A549 (cell line): ENCODE data around the gene PRXL2A. TPM values are rescaled to one million over a fixed set of nuclear protein-coding genes. Genes with fewer than 3 reads are reported as not detected.
A peak's percentile ranks its signal among the peaks of the same experiment; 100 is the strongest.

Source experiments
- ATAC-seq, 2 experiments: fragments of 200-7000 bp in 1 of 2; fragments of >200 bp in 1 of 2; cut with Nextera tagmentation in 1 of 2; cut with Tn5 transposase in 1 of 2; 3 replicates each; pipeline versions ENCODE4 v1.8.0 to v1.9.1; 2018 to 2020; ENCODE audit warnings: mild to moderate bottlenecking in 1 of 2, moderate library complexity in 1 of 2
- CTCF ChIA-PET: fragments of 300-600 bp; sonication (Branson Sonifier 250); formaldehyde crosslinking; extraction: SDS; loops from one replicate; lab custom pipeline; 2021; ENCODE audit warnings: antibody characterized with exemption, inconsistent platforms; lab: Yijun Ruan, JAX
- POLR2A ChIA-PET: fragments of 350-600 bp; formaldehyde crosslinking; extraction: SDS; loops from one replicate; lab custom pipeline; 2021; ENCODE audit warnings: antibody characterized with exemption, inconsistent platforms; lab: Yijun Ruan, JAX
- DNase-seq, 2 experiments: peaks; one replicate each; pipeline versions ENCODE4 v3.0.0 to v3.0.0-alpha.2; 2011 to 2016; ENCODE audit warnings: low read depth in 1 of 2, low spot score in 1 of 2
- FAIRE-seq: peaks from 2 replicates; lab custom pipeline; 2011; peaks lifted over from hg19 to GRCh38; lab: Jason Lieb, UNC
- H3K27ac ChIP-seq, 2 experiments: fragments of >200 bp; sonication (Bioruptor Twin); formaldehyde crosslinking; 3 replicates each; pipeline ENCODE4 v1.5.1; 2016 to 2017
- H3K4me1 ChIP-seq: fragments of >200 bp; sonication (Bioruptor Twin); formaldehyde crosslinking; 3 replicates; pipeline ENCODE4 v1.6.1; 2016
- H3K4me2 ChIP-seq: fragments of >200 bp; sonication (Bioruptor Twin); formaldehyde crosslinking; 3 replicates; pipeline ENCODE4 v1.6.1; 2016
- H3K4me3 ChIP-seq: fragments of >200 bp; sonication (Bioruptor Twin); formaldehyde crosslinking; 3 replicates; pipeline ENCODE4 v1.5.1; 2016
- H3K9me3 ChIP-seq: fragments of >200 bp; sonication (Bioruptor Twin); formaldehyde crosslinking; 3 replicates; pipeline ENCODE4 v1.6.1; 2016
- BHLHE40 ChIP-seq: IDR thresholded peaks from 2 replicates; pipeline ENCODE4 v1.6.1; 2012; ENCODE audit warnings: low read depth, low read length, inconsistent platforms
- CTCF ChIP-seq: fragments of >200 bp; sonication (Bioruptor Twin); formaldehyde crosslinking; IDR thresholded peaks from 3 replicates; pipeline ENCODE4 v1.5.1; 2016
- E2F6 ChIP-seq: IDR thresholded peaks from 2 replicates; pipeline ENCODE4 v1.6.1; 2012; ENCODE audit warnings: low read depth, borderline replicate concordance
- EP300 ChIP-seq, 2 experiments: fragments of >200 bp; sonication (Bioruptor Twin); formaldehyde crosslinking; IDR thresholded peaks; 2 replicates in 1 of 2; 3 replicates in 1 of 2; pipeline ENCODE4 v1.6.1; 2016 to 2017
- HDAC2 ChIP-seq: fragments of 200-600 bp; sonication (generic); IDR thresholded peaks from 2 replicates; pipeline ENCODE4 v1.6.1; 2016
- HEYL ChIP-seq: fragments of 250-450 bp; sonication (Bioruptor Pico); IDR thresholded peaks from 2 replicates; pipeline ENCODE4 v1.8.0; 2021; ENCODE audit warnings: mild to moderate bottlenecking, moderate library complexity
- HOXA7 ChIP-seq: fragments of 250-450 bp; sonication (Bioruptor Pico); IDR thresholded peaks from 2 replicates; pipeline ENCODE4 v1.5.0; 2020; ENCODE audit warnings: mild to moderate bottlenecking, moderate library complexity
- JUN ChIP-seq, 2 experiments: fragments of >200 bp; sonication (Bioruptor Twin); formaldehyde crosslinking; IDR thresholded peaks; 2 replicates in 1 of 2; 3 replicates in 1 of 2; pipeline ENCODE4 v1.6.1; 2016 to 2017
- KDM1A ChIP-seq: fragments of 200-600 bp; sonication (generic); IDR thresholded peaks from 2 replicates; pipeline ENCODE4 v1.6.1; 2016; ENCODE audit warnings: low read depth, mild to moderate bottlenecking
- KDM5A ChIP-seq: fragments of 200-600 bp; sonication (generic); IDR thresholded peaks from 2 replicates; pipeline ENCODE4 v1.6.1; 2016; ENCODE audit warnings: antibody characterized with exemption, mild to moderate bottlenecking
- NR3C1 ChIP-seq: fragments of >200 bp; sonication (Bioruptor Twin); formaldehyde crosslinking; IDR thresholded peaks from 3 replicates; pipeline ENCODE4 v1.6.1; 2017
- RAD21 ChIP-seq, 2 experiments: fragments of >200 bp in 1 of 2; sonication (Bioruptor Twin) in 1 of 2; formaldehyde crosslinking in 1 of 2; IDR thresholded peaks in 1 of 2; conservative IDR thresholded peaks in 1 of 2; 2 replicates in 1 of 2; 3 replicates in 1 of 2; pipeline ENCODE4 v1.6.1; 2012 to 2018; ENCODE audit warnings: inconsistent platforms in 1 of 2
- RARB ChIP-seq: fragments of 250-450 bp; sonication (Bioruptor Pico); IDR thresholded peaks from 2 replicates; pipeline ENCODE4 v1.8.0; 2021; ENCODE audit warnings: mild to moderate bottlenecking, moderate library complexity
- ZC3H11A ChIP-seq: fragments of 450-650 bp; IDR thresholded peaks from 2 replicates; pipeline ENCODE4 v1.6.1; 2014; ENCODE audit warnings: antibody characterized with exemption, mild to moderate bottlenecking
- WGBS: methylation state at CpG from one replicate; pipeline ENCODE4 v1.1.6; 2017; ENCODE audit errors: missing lambda C conversion rate; 5-methylcytosine and 5-hydroxymethylcytosine counted together
- polyA plus RNA-seq, 4 experiments: library from polyadenylated mRNA; depleted of rRNA in 3 of 4; stranded (reverse); fragments of >200 nt; fragmentation: RNase III in 1 of 4; extraction: RNeasy Plus Mini Kit Qiagen cat#74134 plus additional on column Dnase treatment in 1 of 4; gene quantifications; 2 replicates in 3 of 4; 3 replicates in 1 of 4; pipeline ENCODE4 v1.2.3, GENCODE V29; 2011 to 2017
- TF ChIP-seq, protein P1 (sequence below): fragments of 250-450 bp; sonication (Bioruptor Pico); IDR thresholded peaks from 2 replicates; pipeline ENCODE4 v1.5.0; 2020; ENCODE audit warnings: low read depth, mild to moderate bottlenecking, moderate library complexity
- TF ChIP-seq, protein P2 (sequence below): fragments of 150-350 bp; IDR thresholded peaks from 2 replicates; pipeline ENCODE4 v1.6.1; 2014; ENCODE audit warnings: low read depth, mild to moderate bottlenecking, low read length
- TF ChIP-seq, protein P3 (sequence below): fragments of 450-650 bp; IDR thresholded peaks from 2 replicates; pipeline ENCODE4 v1.6.1; 2014; ENCODE audit warnings: antibody characterized with exemption
- TF ChIP-seq, protein P4 (sequence below): fragments of 250-450 bp; sonication (Bioruptor Pico); IDR thresholded peaks from 2 replicates; pipeline ENCODE4 v1.5.0; 2021; ENCODE audit warnings: mild to moderate bottlenecking, moderate library complexity, borderline replicate concordance

The PRXL2A gene
- polyA plus RNA-seq, 2 of the 4 experiments (the other 2 are of a cell fraction), result 55.0 to 59.3 TPM

DNA sequence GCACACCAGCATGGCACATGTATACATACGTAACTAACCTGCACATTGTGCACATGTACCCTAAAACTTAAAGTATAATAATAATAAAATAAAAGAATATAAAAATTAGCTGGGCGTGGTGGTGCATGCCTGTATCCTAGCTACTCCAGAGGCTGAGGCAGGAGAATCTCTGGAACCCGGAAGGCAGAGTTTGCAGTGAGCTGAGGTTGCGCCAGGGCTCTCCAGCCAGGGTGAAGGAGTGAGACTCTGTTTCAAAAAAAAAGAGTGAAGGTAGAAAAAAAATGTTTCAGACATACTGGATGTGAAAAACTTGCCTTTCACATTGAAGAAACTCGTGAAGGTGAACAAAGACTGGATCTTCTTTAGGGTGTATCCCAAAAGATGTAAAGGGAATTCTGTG is 72.5 kb downstream of the PRXL2A start:
- WGBS, result 87% methylated on average over 5 of the region's 5 CpGs
- no peak for ATAC-seq
- Histone ChIP-seq H3K27ac (peak overlapping the region in 1 of 2 experiments; percentile 19; a peak in 1 of 6 replicates), H3K4me2 (no peak overlapping the region), H3K9me3 (peaks cover 7% of the 10 kb centered on the region; the same call in 1 of the 3 replicates), H3K4me3 (no peak overlapping the region), H3K4me1 (peaks cover 56% of the 10 kb centered on the region)
- TF ChIP-seq, protein P1, sequence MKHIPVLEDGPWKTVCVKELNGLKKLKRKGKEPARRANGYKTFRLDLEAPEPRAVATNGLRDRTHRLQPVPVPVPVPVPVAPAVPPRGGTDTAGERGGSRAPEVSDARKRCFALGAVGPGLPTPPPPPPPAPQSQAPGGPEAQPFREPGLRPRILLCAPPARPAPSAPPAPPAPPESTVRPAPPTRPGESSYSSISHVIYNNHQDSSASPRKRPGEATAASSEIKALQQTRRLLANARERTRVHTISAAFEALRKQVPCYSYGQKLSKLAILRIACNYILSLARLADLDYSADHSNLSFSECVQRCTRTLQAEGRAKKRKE (CRISPR knock-in tag), result no peak
- FAIRE-seq, result no peak
- no peak for DNase-seq
- POLR2A ChIA-PET, result no interaction called here
- CTCF ChIA-PET, result interaction anchor here (0.8 to 1.3 kb wide), 3 partner anchors 17 to 37 kb away, joined by 3 to 6 read pairs (median 3); no protein-coding TSS in a partner anchor

DNA sequence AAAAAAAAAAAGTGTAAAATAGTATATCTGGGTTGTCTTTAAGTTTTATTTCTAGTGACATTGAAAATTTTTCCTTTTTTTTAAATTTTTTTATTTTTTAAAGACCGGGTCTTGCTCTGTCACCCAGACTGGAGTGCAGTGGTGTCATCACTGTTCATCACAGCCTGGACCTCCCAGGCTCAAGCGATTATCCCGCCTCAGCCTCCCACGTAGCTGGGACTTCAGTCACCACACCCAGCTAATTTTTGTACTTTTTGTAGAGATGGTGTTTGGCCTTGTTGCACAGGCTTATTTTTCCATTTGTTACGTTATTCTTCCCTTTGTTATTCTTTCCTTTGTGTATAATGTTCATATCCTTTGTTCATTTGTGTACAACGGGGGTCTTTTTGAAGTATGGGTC is 75.9 kb downstream of the PRXL2A start:
- H3K4me3 ChIP-seq, result no peak overlapping the region
- peak overlapping the region; percentile 29 for H3K4me2 ChIP-seq
- H3K9me3 ChIP-seq, result no peaks in the 10 kb centered on the region
- CTCF ChIA-PET, result interaction anchor here (1.5 to 4.5 kb wide), 4 partner anchors 12 to 40 kb away, joined by 3 to 27 read pairs (median 12); no protein-coding TSS in a partner anchor
- DNase-seq, result no peak
- no peak for TF ChIP-seq RAD21 (conservative IDR thresholded peaks at IDR 0.05 in 1 of 2, IDR thresholded peaks at IDR 0.05 in 1 of 2)
- no peak for TF ChIP-seq JUN (IDR thresholded peaks at IDR 0.05)
- TF ChIP-seq, protein P1 (CRISPR knock-in tag), result no peak
- H3K27ac ChIP-seq, result peak overlapping the region; percentile 31 to 90; a peak in 4 of 6 replicates
- 84% methylated on average over 6 of the region's 6 CpGs for WGBS
- no peak for ATAC-seq
- POLR2A ChIA-PET, result interaction anchor here (0.6 to 0.7 kb wide), 2 partner anchors 85 to 160 kb away, joined by 3 to 8 read pairs; no protein-coding TSS in a partner anchor
- no peak for FAIRE-seq
- peaks cover 63% of the 10 kb centered on the region for H3K4me1 ChIP-seq

DNA sequence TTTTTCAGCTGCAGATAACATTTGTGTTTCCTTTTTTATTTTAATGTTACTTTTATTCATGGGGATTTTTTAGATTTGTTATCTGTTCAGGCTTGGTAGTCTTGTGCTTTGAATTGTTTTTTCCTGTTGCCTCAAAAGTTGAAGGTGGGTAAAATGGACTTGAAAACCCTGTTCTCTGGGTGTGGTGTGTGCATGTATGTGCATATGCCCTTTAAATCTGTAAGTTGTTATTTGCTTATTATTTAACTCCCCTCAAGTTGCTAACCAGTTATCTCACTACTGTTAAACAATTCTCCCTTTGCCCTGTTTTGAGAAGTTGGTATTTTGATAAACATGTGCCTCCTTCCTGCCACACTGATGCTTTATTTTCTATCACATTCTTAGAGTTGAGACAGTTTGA is 76.3 kb downstream of the PRXL2A start:
- POLR2A ChIA-PET, result no interaction called here
- no peak for ATAC-seq
- DNase-seq, result no peak
- no peak for FAIRE-seq
- Histone ChIP-seq H3K4me1 (peaks cover 67% of the 10 kb centered on the region), H3K4me2 (peak overlapping the region; percentile 29), H3K4me3 (no peak overlapping the region), H3K9me3 (no peaks in the 10 kb centered on the region), H3K27ac (peak overlapping the region; percentile 31 to 90; a peak in 5 of 6 replicates)
- TF ChIP-seq BHLHE40 (no peak), EP300 (IDR thresholded peaks at IDR 0.05) (no peak), HEYL (CRISPR knock-in tag) (no peak)
- CTCF ChIA-PET, result interaction anchor here (1.5 to 4.5 kb wide), 4 partner anchors 12 to 40 kb away, joined by 3 to 27 read pairs (median 12); no protein-coding TSS in a partner anchor

DNA sequence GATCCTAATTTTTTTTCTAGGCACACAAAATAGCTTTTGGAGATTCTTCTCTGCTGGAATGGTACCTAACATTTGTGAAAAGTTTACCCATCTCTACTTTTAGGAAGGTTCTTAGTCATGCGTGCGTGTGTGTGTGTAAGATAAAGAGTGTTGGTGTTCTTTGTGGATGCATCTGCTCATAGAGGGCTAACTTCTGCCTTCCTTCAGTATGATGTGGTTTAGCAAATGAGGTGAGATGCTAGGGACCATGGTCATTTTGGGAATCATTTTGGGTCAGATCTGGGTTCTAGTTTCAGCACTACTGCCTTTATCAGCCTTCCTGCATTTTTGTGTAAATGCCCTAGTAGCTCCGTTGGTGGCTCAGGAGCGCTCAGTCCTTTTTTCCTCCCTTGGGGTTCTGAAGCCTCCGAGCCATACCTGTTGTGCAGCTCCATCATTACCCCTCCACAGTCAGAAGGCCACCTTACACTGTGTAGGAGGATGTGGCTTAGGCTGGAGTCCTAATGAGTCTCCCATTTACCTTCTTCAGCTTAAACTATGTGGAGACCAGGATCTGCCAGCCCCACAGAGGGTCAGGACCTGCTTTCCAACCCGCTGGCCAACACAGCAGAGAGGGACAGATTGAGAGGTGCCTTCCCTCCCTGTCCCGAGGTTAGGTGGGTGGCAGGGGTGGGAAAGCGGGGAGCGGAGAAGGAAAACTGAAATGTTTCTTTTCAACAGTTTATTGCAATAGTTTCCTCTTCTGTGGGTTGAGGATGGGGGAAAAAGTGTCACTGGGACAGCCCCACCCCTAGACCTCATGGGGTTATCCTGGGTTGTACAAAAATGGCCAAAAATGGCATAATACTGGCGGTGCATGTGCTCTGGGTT is 77.0 kb downstream of the PRXL2A start:
- Histone ChIP-seq H3K9me3 (no peaks in the 10 kb centered on the region), H3K27ac (peak overlapping the region; percentile 50 to 90; a peak in 5 of 6 replicates), H3K4me3 (no peak overlapping the region), H3K4me2 (peak overlapping the region; percentile 29), H3K4me1 (peaks cover 73% of the 10 kb centered on the region)
- ATAC-seq (no peak), DNase-seq (no peak), FAIRE-seq (no peak)
- CTCF ChIA-PET, result interaction anchor here (1.5 to 4.5 kb wide), 4 partner anchors 13 to 41 kb away, joined by 3 to 27 read pairs (median 12); no protein-coding TSS in a partner anchor
- 96% methylated on average over 10 of the region's 10 CpGs for WGBS
- POLR2A ChIA-PET, result no interaction called here
- TF ChIP-seq HOXA7 (CRISPR knock-in tag) (no peak), E2F6 (no peak), NR3C1 (no peak), ZC3H11A (no peak), RARB (no peak), HDAC2 (no peak), JUN (IDR thresholded peaks at IDR 0.05) (no peak), KDM1A (no peak), CTCF (no peak), KDM5A (no peak)
- TF ChIP-seq, protein P2, sequence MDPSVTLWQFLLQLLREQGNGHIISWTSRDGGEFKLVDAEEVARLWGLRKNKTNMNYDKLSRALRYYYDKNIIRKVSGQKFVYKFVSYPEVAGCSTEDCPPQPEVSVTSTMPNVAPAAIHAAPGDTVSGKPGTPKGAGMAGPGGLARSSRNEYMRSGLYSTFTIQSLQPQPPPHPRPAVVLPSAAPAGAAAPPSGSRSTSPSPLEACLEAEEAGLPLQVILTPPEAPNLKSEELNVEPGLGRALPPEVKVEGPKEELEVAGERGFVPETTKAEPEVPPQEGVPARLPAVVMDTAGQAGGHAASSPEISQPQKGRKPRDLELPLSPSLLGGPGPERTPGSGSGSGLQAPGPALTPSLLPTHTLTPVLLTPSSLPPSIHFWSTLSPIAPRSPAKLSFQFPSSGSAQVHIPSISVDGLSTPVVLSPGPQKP, result no peak
- TF ChIP-seq, protein P3, sequence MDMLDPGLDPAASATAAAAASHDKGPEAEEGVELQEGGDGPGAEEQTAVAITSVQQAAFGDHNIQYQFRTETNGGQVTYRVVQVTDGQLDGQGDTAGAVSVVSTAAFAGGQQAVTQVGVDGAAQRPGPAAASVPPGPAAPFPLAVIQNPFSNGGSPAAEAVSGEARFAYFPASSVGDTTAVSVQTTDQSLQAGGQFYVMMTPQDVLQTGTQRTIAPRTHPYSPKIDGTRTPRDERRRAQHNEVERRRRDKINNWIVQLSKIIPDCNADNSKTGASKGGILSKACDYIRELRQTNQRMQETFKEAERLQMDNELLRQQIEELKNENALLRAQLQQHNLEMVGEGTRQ, result no peak
- TF ChIP-seq, protein P4, sequence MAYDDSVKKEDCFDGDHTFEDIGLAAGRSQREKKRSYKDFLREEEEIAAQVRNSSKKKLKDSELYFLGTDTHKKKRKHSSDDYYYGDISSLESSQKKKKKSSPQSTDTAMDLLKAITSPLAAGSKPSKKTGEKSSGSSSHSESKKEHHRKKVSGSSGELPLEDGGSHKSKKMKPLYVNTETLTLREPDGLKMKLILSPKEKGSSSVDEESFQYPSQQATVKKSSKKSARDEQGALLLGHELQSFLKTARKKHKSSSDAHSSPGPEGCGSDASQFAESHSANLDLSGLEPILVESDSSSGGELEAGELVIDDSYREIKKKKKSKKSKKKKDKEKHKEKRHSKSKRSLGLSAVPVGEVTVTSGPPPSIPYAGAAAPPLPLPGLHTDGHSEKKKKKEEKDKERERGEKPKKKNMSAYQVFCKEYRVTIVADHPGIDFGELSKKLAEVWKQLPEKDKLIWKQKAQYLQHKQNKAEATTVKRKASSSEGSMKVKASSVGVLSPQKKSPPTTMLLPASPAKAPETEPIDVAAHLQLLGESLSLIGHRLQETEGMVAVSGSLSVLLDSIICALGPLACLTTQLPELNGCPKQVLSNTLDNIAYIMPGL (CRISPR knock-in tag), result no peak
